ENCODE data around the gene GZMB. TPM values are rescaled to one million over a fixed set of nuclear protein-coding genes. Genes with fewer than 3 reads are reported as not detected.
A peak's percentile ranks its signal among the peaks of the same experiment; 100 is the strongest.

The GZMB gene
- not detected in 2 replicates for total RNA-seq (ENCODE audit: low replicate concordance)

DNA sequence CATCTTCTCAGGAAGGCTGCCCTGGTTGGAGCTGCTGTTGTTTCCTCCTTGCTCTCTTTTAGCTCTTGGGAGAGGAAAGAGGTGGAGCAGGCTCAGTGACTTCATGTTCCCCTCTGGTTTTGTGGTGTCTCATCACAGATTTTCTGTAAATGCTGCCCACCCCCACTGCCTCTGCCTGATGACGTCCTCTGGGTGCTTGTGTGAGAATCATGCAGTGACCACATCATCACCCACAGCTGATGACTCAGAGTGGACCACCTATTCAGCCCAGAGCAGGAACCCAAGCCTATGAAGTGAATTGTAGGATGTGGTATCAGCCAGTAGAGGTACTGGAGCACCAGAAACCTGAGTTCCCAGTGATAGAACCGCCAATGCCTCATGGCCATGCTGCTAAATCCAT is at the start of gene GZMB:
TSS of gene GZMB (minus strand) at position 33 of the 400 bp plus-strand sequence. CDS start at position 3, 30 bp downstream.
- H3K27ac ChIP-seq: no peak within 1 kb of the TSS
- H3K27ac Mint-ChIP-seq: no peak within 1 kb of the TSS

GRCh38 chr14:24681056-24681455 is 47.1 kb upstream of the GZMB start:
- H3K9ac ChIP-seq: no peak overlapping the region
- no peaks in the 10 kb centered on the region for H4K20me1 ChIP-seq (ENCODE audit: low read depth)
- H3K27me3 Mint-ChIP-seq (ENCODE audit: insufficient read depth, low read depth): peaks cover 3% of the 10 kb centered on the region
- H3K27ac ChIP-seq: no peak overlapping the region
- H3K9me3 Mint-ChIP-seq: no peaks in the 10 kb centered on the region
- no peak overlapping the region for H3K4me3 ChIP-seq
- H3K27me3 ChIP-seq: peaks cover 23% of the 10 kb centered on the region
- H3K4me3 Mint-ChIP-seq: no peak overlapping the region
- no peaks in the 10 kb centered on the region for H3F3A ChIP-seq (ENCODE audit: low read depth)
- no peak for TF ChIP-seq EZH2 (IDR thresholded peaks at IDR 0.05)
- H3K36me3 Mint-ChIP-seq: no peaks in the 10 kb centered on the region
- H3K79me2 ChIP-seq (ENCODE audit: low read depth): no peaks in the 10 kb centered on the region
- H3K4me1 ChIP-seq: no peaks in the 10 kb centered on the region
- H3K4me1 Mint-ChIP-seq: peaks cover 4% of the 10 kb centered on the region
- no peaks in the 10 kb centered on the region for H3K9me3 ChIP-seq (ENCODE audit: low read depth)
- H3K27ac Mint-ChIP-seq: no peak overlapping the region
- H3K36me3 ChIP-seq: no peaks in the 10 kb centered on the region
- H3K4me2 ChIP-seq: no peak overlapping the region
- no peak overlapping the region for H2AFZ ChIP-seq (replicated peaks)
- DNase-seq (ENCODE audit: low spot score): no peak

More for the DNA sequence above, at the start of gene GZMB:
- peaks cover 2% of the 10 kb centered on the region for H3K27me3 Mint-ChIP-seq (ENCODE audit: insufficient read depth, low read depth)
- peaks cover 2% of the 10 kb centered on the region for H3K9me3 Mint-ChIP-seq
- H3K4me1 Mint-ChIP-seq: no peaks in the 10 kb centered on the region
- peaks cover 3% of the 10 kb centered on the region for H3K9me3 ChIP-seq (ENCODE audit: low read depth)
- H3K36me3 Mint-ChIP-seq: no peaks in the 10 kb centered on the region
- no peak for TF ChIP-seq EZH2phosphoT487 (IDR thresholded peaks at IDR 0.05)
- TF ChIP-seq CTCF (IDR thresholded peaks at IDR 0.05): no peak
- TF ChIP-seq EZH2 (IDR thresholded peaks at IDR 0.05): no peak
- H3K36me3 ChIP-seq: no peaks in the 10 kb centered on the region
- no peak within 1 kb of the TSS for H3K4me2 ChIP-seq
- H3K27me3 ChIP-seq: no peaks in the 10 kb centered on the region
- no peak within 1 kb of the TSS for H3K4me3 Mint-ChIP-seq
- H3F3A ChIP-seq (ENCODE audit: low read depth): no peaks in the 10 kb centered on the region
- no peak within 1 kb of the TSS for H3K9ac ChIP-seq
- DNase-seq (ENCODE audit: low spot score): no peak
- no peak within 1 kb of the TSS for H2AFZ ChIP-seq (replicated peaks)
- H3K4me3 ChIP-seq: no peak within 1 kb of the TSS
- H3K79me2 ChIP-seq (ENCODE audit: low read depth): no peaks in the 10 kb centered on the region
- no peaks in the 10 kb centered on the region for H3K4me1 ChIP-seq
- H4K20me1 ChIP-seq (ENCODE audit: low read depth): no peaks in the 10 kb centered on the region

DNA sequence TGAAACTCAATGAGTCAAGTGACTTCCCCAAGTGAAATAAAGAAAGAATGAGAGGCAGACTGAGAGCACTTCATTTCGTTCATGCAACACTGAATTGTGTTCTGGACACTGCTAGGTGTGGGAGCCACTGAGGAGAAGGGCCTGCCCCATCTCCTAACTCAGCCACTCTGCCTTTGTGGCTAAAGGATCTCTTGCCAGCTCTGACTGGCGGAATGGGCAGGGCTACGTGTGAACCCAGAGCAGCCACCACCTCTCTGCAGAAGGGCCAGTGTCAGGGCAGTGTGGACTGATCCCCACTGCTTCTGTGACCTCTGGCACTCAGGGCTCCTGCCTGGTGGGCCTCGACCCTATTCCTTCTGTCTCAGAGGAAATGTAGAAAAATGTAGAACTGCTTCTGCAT is 46.5 kb upstream of the GZMB start:
- H3K9ac ChIP-seq: no peak overlapping the region
- no peak overlapping the region for H3K4me2 ChIP-seq
- Mint-ChIP-seq H3K27me3 (ENCODE audit: insufficient read depth, low read depth) (peaks cover 3% of the 10 kb centered on the region), H3K36me3 (no peaks in the 10 kb centered on the region), H3K4me1 (peaks cover 4% of the 10 kb centered on the region), H3K4me3 (no peak overlapping the region), H3K9me3 (no peaks in the 10 kb centered on the region), H3K27ac (no peak overlapping the region)
- no peak overlapping the region for H3K4me3 ChIP-seq
- H3K27me3 ChIP-seq: peaks cover 23% of the 10 kb centered on the region
- H3K4me1 ChIP-seq: no peaks in the 10 kb centered on the region
- H4K20me1 ChIP-seq (ENCODE audit: low read depth): no peaks in the 10 kb centered on the region
- no peaks in the 10 kb centered on the region for H3F3A ChIP-seq (ENCODE audit: low read depth)
- no peak overlapping the region for H2AFZ ChIP-seq (replicated peaks)
- H3K9me3 ChIP-seq (ENCODE audit: low read depth): no peaks in the 10 kb centered on the region
- H3K79me2 ChIP-seq (ENCODE audit: low read depth): no peaks in the 10 kb centered on the region
- no peaks in the 10 kb centered on the region for H3K36me3 ChIP-seq
- no peak overlapping the region for H3K27ac ChIP-seq
- no peak for TF ChIP-seq CTCF (IDR thresholded peaks at IDR 0.05)
- TF ChIP-seq EZH2phosphoT487 (IDR thresholded peaks at IDR 0.05): no peak
- TF ChIP-seq EZH2 (IDR thresholded peaks at IDR 0.05): no peak
- DNase-seq (ENCODE audit: low spot score): no peak

DNA sequence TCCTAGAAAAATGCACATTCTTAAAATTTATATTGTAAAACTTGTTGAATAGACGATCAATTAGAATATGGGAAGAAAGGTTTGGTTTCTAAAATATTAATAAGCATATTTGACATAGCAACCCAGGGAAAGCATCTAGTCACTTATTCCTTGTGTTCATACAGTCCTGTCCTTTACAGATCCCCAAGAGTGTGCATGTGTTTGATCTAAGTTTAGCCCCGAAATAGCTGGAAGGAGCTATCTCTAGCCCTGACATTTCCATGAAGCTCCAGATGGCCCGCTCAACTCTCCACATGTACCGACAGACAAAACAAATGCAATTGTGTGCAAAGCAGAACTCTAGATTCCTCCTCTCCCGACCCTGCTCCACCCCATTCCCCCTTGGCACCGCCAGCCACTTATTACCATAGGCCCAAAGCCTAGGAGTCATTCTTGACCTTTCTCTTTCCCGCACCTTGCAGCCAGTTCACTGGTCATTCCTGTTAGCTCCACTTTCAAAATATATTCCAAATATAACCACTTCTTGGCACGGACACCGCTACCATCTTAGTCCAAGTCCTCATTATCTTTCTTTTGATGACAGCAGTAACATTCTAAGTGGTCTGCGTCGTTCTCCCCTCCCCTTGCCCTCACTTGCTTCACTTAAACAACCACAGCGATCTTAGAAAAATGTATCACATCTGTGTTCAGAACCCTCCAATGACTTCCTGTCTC is 45.4 kb upstream of the GZMB start:
- no peak overlapping the region for H3K4me3 Mint-ChIP-seq
- Histone ChIP-seq H3F3A (ENCODE audit: low read depth) (no peaks in the 10 kb centered on the region), H3K4me1 (no peaks in the 10 kb centered on the region), H3K27ac (no peak overlapping the region), H3K27me3 (peaks cover 23% of the 10 kb centered on the region), H2AFZ (replicated peaks) (peak overlapping the region; percentile 0), H3K9ac (no peak overlapping the region), H4K20me1 (ENCODE audit: low read depth) (no peaks in the 10 kb centered on the region), H3K36me3 (no peaks in the 10 kb centered on the region), H3K4me3 (no peak overlapping the region), H3K4me2 (no peak overlapping the region), H3K79me2 (ENCODE audit: low read depth) (no peaks in the 10 kb centered on the region), H3K9me3 (ENCODE audit: low read depth) (no peaks in the 10 kb centered on the region)
- no peak for TF ChIP-seq EZH2 (IDR thresholded peaks at IDR 0.05)
- no peak for TF ChIP-seq EZH2phosphoT487 (IDR thresholded peaks at IDR 0.05)
- no peak for TF ChIP-seq CTCF (IDR thresholded peaks at IDR 0.05)
- H3K4me1 Mint-ChIP-seq: peaks cover 4% of the 10 kb centered on the region
- no peak overlapping the region for H3K27ac Mint-ChIP-seq
- H3K36me3 Mint-ChIP-seq: no peaks in the 10 kb centered on the region
- no peaks in the 10 kb centered on the region for H3K9me3 Mint-ChIP-seq
- DNase-seq (ENCODE audit: low spot score): no peak
- H3K27me3 Mint-ChIP-seq (ENCODE audit: insufficient read depth, low read depth): peaks cover 3% of the 10 kb centered on the region
